ENCODE results near the gene GSG1L.

The GSG1L gene

DNA sequence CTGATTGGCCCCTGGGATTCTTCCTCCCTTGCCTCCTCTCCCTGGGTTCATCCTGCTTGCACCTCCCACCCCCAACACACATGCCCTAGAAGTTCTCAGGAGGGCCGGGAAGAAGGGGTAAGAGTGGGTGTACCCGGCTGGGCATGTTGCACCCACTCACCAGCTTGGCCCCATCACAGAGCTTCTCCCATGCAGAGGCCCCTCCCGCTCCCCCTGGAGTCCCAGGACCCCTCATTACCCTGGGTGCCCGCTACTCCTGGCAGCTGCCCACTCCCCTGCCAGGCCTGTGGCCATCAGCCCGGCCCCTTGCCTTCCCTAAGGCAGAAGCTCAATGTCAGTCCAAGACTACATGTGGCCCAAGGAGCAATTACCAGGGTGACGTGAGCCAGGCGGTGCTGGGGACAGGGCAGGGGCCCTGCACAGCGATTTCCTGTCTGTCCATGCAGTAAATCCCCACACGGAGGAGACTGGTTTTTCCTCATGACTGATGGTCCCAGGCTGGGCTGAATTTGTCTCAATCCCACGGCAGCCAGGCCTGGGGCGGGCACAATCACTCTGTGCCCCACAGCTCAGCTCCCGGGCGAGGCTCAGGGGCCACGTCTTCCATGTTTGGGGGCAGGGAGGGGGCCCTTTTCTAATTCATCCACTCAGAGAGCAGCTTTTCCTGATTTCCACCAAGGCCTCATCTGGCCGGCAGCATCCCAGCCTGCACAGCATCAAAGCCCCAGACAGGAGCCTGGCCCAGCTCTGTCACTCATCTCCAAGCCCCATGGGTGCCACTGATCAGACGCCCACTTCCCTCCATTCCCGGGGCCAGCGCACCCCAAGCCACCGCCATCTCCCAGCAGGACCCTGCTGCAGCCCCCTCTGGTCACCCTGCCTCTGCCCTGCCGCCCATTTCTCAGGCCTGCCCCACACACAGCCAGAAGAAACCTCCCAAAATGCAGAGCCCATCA is 278.9 kb downstream of the GSG1L start:
- DNase-seq, result no peak

GRCh38 chr16:27781981-27782880 is 281.3 kb downstream of the GSG1L start:
- no peak for DNase-seq

DNA sequence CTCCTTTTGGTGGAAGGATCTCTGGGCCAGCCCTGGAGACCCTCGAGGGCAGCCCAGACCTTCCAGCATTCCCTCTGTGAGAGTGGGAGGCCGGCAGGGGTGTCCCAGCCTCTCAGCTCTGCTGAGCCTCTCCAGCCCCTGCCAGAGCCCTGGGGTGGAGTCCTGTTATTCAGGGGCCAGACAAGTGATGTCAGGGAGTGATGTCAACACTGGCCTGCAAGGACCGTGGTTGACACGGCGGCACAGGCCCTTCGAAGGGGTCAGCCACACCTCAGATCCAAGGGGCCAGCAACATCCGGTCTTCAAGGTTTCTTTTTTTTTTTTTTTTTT is 282.4 kb downstream of the GSG1L start:
- no peak for DNase-seq

GRCh38 chr16:27780468-27781194 is 282.9 kb downstream of the GSG1L start:
- no peak for DNase-seq

DNA sequence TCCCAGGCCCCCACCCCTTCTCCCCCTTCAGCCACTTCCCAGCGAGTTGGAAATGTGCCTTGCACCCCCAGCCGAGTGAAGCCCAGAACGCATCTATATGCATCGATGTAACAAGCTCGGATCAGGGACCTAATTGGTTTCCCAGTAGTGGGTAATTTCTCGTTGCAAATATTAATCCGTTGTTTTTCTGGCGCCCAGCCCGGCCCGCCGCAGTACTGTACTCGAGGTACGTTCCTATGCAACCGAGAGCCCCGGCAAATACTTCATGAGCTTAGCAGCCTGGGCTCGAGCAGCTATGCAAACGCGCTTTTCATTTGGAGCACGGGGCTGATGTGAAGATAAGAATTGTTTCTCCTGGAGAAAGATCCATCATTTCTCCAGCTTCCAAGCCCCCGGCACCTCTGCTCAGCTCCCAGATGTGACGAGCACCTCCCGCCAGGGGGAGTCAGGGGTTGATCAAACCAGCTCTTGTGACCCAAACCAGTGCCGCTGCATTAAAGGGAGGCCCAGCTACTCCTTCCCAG is 283.8 kb downstream of the GSG1L start:
- no peak for DNase-seq

- no peak for DNase-seq
These were observed 284.5 kb downstream of the GSG1L start for GRCh38 chr16:27778926-27779570.

GRCh38 chr16:27778171-27778925 is 285.2 kb downstream of the GSG1L start:
- DNase-seq, result no peak

DNA sequence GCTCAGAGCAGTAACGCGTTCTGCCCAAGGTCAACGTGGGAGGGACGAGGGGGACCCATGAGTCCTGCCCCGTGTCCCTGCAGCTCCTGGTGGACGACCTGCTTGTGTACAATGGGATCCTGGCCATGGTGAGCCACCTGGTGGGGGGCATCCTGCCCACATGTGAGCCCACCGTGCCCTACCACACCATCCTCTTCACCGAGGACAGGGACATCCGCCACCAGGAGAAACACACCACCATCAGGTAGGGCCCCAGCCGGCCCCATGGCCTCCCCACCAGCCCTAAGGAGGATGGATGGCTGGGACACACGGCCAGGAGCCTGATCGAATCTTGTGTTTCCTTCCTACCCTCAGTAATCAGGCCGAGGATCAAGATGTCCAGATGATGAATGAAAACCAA is 286.0 kb downstream of the GSG1L start:
- DNase-seq, result no peak

- DNase-seq, result no peak
These were observed 286.8 kb downstream of the GSG1L start for GRCh38 chr16:27776556-27777225.

- DNase-seq, result no peak
These were observed 288.3 kb downstream of the GSG1L start for GRCh38 chr16:27775254-27775653.

DNA sequence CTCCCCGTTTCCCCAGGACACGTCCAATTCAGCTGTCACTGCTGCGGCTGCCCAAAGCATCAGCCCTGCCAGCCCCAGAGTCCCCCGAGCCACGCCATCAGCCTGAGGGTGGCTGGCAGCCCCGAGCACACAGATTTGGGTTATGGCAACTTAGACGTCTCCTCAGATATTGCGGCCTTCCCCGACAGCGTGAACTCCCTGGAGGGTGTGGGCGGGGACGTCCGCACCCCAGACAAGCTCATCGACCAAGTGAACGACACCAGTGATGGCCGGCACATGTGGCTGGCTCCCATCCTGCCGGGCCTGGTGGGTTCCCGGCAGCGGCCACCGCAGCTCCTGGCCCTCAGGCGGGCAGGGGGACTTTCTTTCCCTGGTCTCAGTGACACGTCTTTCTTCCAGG is 288.7 kb downstream of the GSG1L start:
- DNase-seq, result no peak

GRCh38 chr16:27773344-27773743 is 290.2 kb downstream of the GSG1L start:
- DNase-seq, result no peak

DNA sequence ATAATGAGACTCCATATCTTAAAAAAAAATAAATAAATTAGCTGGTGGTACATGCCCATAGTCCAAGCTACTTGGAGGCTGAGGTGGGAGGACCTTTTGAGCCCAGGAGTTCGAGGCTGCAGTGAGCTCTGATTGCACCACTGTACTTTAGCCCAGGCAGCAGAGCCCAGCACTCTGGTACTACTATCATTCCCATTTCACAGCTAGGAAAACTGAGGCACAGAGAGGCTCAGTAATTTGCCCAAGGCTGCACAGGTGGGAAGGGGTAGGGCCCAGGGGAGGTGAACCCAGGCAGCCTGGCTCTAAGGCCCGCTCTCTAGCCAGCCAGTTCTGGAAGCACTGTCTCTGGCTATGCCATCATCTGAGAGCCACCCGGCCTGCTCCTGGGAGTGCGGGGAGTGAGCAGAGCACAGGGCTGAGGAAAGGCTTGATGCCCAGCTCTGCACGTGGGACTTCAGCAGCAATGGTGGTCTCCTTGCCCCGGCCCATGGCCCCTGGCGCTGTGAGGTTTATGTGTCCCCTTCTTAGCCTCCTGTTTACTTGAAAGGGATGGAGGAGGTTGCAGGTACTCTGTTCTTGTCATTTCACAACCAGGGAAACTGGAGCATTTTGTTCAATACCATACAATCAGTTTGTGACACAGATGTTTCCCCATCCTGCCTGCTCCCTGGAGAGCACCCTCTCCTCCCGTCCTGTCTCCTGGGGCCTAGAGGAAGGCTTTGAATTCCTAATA is 291.3 kb downstream of the GSG1L start:
- no peak for DNase-seq

DNA sequence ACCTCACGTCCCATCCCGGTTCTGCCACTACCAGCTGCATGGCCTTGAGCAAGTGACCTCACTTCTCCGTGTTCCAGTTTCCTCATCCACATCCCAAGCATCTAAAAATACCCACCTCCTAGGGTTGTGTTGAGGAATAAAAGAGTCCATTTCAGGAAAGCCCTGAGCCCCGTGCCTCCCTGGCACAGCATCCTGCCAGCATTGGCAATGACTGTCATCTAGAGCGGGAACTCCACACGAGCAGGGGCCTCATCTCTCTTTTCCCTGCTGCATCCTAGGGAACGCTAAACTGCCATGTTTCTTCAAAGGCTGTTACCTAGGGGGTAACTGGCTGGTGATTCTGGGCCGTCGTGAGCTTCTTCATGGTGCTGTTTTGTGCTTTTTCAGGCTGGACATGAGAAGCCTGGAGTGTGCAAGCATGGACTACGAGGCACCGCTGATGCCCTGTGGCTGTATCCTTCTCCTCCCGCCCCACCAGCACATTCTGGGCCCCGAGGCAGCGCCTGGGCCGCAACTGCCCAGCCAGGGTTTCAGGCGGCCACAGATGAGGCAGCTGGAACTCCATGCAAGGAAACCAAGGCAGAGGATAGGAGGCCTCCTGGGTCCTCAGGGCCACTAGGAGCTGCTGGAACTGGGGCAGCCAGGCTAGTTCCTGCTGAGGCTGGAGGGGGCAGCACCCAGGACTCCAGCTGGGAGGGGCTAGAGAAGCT is 292.2 kb downstream of the GSG1L start:
- DNase-seq, result no peak

GRCh38 chr16:27770271-27771196 is 293.0 kb downstream of the GSG1L start:
- no peak for DNase-seq

GRCh38 chr16:27769561-27770255 is 293.8 kb downstream of the GSG1L start:
- DNase-seq, result no peak

DNA sequence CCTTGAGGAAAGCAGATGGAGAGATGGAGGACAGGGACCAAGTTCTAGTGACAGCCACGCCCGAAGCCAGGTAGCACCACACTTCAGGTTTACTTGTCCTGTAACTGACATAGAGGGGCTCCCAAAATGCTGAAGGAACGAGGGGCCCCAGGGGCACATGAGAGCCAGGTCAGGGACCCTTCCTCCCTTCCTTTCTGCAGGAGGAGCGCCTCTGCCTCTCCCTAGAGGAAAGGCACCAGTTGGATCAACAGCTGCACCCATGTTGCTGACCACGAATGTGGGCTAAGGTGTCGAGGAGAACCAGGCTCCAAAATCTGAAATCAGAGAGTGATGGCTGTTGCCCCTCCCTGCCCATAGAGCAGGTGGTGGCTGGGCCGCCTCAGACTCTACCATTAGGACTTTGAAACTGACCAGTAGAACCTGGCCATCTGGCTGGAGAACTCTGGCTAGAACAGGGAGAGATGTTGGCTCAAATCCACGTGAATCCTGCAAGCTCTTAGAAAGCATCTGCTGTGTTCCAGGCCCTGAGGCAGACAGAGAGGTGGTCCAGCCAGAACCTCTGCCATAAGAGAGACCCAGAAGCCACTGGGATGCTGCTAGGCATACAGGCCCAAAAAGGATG is 294.8 kb downstream of the GSG1L start:
- no peak for DNase-seq
